ENCODE results near the gene CDHR2. TPM values are rescaled to one million over a fixed set of nuclear protein-coding genes. Genes with fewer than 3 reads are reported as not detected.

The CDHR2 gene
- total RNA-seq, 1 experiment from 2014 or later: 0.63 TPM

DNA sequence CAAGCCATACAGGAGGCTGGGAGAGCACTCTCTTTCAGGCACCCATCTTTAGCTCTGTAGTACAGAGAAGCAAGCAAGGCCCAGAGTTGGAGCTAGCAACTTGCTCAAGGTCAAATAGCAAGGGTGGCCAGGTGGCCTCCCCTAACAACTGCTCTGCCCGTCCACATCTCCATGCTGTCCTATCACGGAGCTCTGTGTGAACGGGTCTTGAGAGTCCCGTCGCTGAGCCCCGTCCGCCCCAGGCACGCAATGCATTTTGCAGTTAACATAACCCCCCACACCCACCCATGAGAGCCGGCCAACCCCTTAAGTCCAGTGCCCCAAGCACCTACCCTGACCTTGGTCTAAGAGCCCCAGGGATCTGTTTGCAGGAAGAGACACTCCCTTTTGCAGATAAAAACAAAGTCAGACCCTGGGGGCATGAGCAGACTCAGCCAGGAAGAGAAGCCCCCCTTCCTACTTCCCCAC is 13.4 kb upstream of the CDHR2 start:
- ATAC-seq (no peak), DNase-seq (ENCODE audit: low spot score) (no peak)
- H3K4me1 Mint-ChIP-seq: peaks cover 52% of the 10 kb centered on the region
- peaks cover 24% of the 10 kb centered on the region for H3K36me3 Mint-ChIP-seq
- CTCF ChIA-PET: interaction anchor here (0.7 to 1.2 kb wide), 4 partner anchors 13 to 806 kb away, joined by 3 to 6 read pairs (median 3); partner anchors contain the start of gene CDHR2
- peak overlapping the region; percentile 98 for H3K27ac Mint-ChIP-seq
- POLR2A ChIA-PET: interaction anchor here (0.6 to 3.4 kb wide), 9 partner anchors 8 to 851 kb away, joined by 3 to 30 read pairs (median 4); partner anchors contain the start of genes CDHR2, FAF2, HIGD2A and NOP16
- H3K27me3 Mint-ChIP-seq (ENCODE audit: low read depth): no peaks in the 10 kb centered on the region
- H3K4me3 Mint-ChIP-seq: peak overlapping the region; percentile 94
- 0 out of 2 replicates have a peak, but pooled peaks have one; percentile 52 for TF ChIP-seq ZNF416 (CRISPR knock-in tag; IDR thresholded peaks at IDR 0.05)
- TF ChIP-seq, protein P1, sequence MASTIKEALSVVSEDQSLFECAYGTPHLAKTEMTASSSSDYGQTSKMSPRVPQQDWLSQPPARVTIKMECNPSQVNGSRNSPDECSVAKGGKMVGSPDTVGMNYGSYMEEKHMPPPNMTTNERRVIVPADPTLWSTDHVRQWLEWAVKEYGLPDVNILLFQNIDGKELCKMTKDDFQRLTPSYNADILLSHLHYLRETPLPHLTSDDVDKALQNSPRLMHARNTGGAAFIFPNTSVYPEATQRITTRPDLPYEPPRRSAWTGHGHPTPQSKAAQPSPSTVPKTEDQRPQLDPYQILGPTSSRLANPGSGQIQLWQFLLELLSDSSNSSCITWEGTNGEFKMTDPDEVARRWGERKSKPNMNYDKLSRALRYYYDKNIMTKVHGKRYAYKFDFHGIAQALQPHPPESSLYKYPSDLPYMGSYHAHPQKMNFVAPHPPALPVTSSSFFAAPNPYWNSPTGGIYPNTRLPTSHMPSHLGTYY (CRISPR knock-in tag; IDR thresholded peaks at IDR 0.05): no peak
- TF ChIP-seq, protein P2, sequence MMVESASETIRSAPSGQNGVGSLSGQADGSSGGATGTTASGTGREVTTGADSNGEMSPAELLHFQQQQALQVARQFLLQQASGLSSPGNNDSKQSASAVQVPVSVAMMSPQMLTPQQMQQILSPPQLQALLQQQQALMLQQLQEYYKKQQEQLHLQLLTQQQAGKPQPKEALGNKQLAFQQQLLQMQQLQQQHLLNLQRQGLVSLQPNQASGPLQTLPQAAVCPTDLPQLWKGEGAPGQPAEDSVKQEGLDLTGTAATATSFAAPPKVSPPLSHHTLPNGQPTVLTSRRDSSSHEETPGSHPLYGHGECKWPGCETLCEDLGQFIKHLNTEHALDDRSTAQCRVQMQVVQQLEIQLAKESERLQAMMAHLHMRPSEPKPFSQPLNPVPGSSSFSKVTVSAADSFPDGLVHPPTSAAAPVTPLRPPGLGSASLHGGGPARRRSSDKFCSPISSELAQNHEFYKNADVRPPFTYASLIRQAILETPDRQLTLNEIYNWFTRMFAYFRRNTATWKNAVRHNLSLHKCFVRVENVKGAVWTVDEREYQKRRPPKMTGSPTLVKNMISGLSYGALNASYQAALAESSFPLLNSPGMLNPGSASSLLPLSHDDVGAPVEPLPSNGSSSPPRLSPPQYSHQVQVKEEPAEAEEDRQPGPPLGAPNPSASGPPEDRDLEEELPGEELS (CRISPR knock-in tag; IDR thresholded peaks at IDR 0.05): no peak
- H3K9me3 Mint-ChIP-seq: no peaks in the 10 kb centered on the region

DNA sequence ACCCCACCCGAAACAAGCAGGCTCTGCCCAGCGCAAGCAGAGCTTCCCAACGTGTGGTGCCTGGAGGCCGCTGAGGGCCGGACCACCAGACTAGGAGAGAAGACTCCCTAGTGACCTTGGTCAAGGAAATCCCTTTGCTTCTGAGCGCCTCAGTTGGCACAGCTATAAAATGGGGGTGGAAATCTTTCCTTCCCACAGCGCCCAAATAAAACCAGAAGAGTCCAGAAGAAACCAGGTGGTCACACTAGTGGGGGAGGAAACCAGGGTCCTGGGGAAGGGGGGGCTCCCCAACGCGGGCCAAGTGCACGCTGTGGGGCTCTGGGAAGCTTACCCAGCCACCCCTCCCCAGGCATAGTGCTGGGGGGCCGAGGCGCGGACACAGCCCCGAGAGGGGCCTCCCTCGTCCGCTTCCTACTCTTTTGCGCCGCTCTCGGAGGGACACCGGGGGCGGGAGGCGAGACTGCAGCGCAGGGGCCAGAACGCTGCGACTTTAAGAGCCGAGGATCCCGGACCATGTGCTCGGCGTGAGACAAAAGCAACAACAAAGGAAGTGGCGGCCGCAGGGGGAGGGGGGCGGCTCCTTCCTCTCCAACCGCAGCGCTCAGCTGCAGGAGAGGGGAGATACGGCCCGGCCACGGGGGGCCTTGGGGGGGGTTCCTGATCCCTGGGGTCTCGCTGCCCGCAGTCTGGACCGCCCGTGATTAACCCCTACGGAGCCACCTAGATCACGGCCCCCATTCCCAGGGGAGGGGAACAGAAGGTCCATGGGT is 12.8 kb upstream of the CDHR2 start:
- Mint-ChIP-seq H3K4me1 (peaks cover 58% of the 10 kb centered on the region), H3K27me3 (ENCODE audit: low read depth) (no peaks in the 10 kb centered on the region), H3K27ac (peak overlapping the region; percentile 98), H3K9me3 (no peaks in the 10 kb centered on the region), H3K36me3 (peaks cover 21% of the 10 kb centered on the region), H3K4me3 (peak overlapping the region; percentile 94)
- DNase-seq (ENCODE audit: low spot score) (peak; percentile 77), ATAC-seq (no peak)
- POLR2A ChIA-PET: interaction anchor here (0.6 to 3.4 kb wide), 9 partner anchors 7 to 852 kb away, joined by 3 to 30 read pairs (median 4); partner anchors contain the start of genes CDHR2, FAF2, HIGD2A and NOP16
- CTCF ChIA-PET: interaction anchor here (0.6 to 2.0 kb wide), 5 partner anchors 13 to 958 kb away, joined by 3 to 26 read pairs (median 3); partner anchors contain the start of genes CDHR2 and FAF2
- TF ChIP-seq ETV6 (CRISPR knock-in tag; IDR thresholded peaks at IDR 0.05): 0 out of 2 replicates have a peak, but pooled peaks have one; percentile 44
- TF ChIP-seq, protein P3, sequence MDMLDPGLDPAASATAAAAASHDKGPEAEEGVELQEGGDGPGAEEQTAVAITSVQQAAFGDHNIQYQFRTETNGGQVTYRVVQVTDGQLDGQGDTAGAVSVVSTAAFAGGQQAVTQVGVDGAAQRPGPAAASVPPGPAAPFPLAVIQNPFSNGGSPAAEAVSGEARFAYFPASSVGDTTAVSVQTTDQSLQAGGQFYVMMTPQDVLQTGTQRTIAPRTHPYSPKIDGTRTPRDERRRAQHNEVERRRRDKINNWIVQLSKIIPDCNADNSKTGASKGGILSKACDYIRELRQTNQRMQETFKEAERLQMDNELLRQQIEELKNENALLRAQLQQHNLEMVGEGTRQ (CRISPR knock-in tag; IDR thresholded peaks at IDR 0.05): no peak
- TF ChIP-seq, protein P4, sequence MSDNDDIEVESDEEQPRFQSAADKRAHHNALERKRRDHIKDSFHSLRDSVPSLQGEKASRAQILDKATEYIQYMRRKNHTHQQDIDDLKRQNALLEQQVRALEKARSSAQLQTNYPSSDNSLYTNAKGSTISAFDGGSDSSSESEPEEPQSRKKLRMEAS (CRISPR knock-in tag; IDR thresholded peaks at IDR 0.05): peak; percentile 85
- TF ChIP-seq, protein P5, sequence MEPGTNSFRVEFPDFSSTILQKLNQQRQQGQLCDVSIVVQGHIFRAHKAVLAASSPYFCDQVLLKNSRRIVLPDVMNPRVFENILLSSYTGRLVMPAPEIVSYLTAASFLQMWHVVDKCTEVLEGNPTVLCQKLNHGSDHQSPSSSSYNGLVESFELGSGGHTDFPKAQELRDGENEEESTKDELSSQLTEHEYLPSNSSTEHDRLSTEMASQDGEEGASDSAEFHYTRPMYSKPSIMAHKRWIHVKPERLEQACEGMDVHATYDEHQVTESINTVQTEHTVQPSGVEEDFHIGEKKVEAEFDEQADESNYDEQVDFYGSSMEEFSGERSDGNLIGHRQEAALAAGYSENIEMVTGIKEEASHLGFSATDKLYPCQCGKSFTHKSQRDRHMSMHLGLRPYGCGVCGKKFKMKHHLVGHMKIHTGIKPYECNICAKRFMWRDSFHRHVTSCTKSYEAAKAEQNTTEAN (CRISPR knock-in tag; IDR thresholded peaks at IDR 0.05): no peak
- TF ChIP-seq MYBL2 (CRISPR knock-in tag; IDR thresholded peaks at IDR 0.05): 0 out of 2 replicates have a peak, but pooled peaks have one; percentile 44
- TF ChIP-seq JAZF1 (CRISPR knock-in tag; IDR thresholded peaks at IDR 0.05): no peak
- peak; percentile 87 for TF ChIP-seq ZNF423 (CRISPR knock-in tag; IDR thresholded peaks at IDR 0.05)
- no peak for TF ChIP-seq ZNF263 (CRISPR knock-in tag; IDR thresholded peaks at IDR 0.05; ENCODE audit: low read depth)
- TF ChIP-seq GTF2I (CRISPR knock-in tag; conservative IDR thresholded peaks at IDR 0.05): 0 out of 2 replicates have a peak, but pooled peaks have one; percentile 15
- no peak for TF ChIP-seq ELF4 (CRISPR knock-in tag; IDR thresholded peaks at IDR 0.05; ENCODE audit: low read depth)
- TF ChIP-seq FOXK1 (CRISPR knock-in tag; IDR thresholded peaks at IDR 0.05): peak; percentile 89
- 0 out of 2 replicates have a peak, but pooled peaks have one; percentile 32 for TF ChIP-seq NFYB (CRISPR knock-in tag; conservative IDR thresholded peaks at IDR 0.05; ENCODE audit: low read depth)
- no peak for TF ChIP-seq SMAD3 (CRISPR knock-in tag; IDR thresholded peaks at IDR 0.05; ENCODE audit: borderline replicate concordance)
- TF ChIP-seq, protein P6, sequence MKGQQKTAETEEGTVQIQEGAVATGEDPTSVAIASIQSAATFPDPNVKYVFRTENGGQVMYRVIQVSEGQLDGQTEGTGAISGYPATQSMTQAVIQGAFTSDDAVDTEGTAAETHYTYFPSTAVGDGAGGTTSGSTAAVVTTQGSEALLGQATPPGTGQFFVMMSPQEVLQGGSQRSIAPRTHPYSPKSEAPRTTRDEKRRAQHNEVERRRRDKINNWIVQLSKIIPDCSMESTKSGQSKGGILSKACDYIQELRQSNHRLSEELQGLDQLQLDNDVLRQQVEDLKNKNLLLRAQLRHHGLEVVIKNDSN (CRISPR knock-in tag; IDR thresholded peaks at IDR 0.05): peak; percentile 9; the same call in 1 of the 2 replicates
- TF ChIP-seq, protein P7, sequence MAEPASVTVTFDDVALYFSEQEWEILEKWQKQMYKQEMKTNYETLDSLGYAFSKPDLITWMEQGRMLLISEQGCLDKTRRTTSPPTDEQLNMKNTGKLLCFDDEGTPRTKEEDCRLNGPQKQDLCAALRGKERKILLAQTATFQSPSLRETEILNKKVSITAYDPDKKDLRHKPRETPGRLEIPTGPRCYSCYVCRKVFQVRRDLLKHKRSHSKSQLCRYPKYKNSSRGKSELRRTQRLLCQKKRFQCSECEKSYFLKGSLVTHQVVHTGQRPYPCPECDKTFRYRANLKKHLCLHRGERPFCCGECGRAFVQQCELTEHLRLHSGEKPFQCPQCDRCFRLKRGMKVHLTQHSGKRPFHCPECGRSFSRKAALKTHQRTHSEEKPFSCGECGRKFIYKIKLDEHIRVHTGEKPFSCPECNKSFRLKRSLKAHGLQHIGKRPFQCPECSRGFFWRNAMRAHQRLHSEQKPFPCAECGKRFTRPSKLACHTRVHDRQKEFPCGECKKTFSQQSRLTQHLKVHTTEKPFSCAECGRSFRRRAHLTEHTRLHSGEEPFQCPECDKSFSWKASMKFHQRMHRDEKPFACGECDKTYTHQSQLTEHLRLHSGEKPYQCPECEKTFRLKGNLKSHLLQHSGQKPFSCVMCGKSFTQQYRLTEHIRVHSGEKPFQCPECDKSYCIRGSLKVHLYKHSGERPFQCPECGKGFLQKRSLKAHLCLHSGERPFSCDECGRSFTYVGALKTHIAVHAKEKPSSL (CRISPR knock-in tag; conservative IDR thresholded peaks at IDR 0.05): no peak
- TF ChIP-seq, protein P8, sequence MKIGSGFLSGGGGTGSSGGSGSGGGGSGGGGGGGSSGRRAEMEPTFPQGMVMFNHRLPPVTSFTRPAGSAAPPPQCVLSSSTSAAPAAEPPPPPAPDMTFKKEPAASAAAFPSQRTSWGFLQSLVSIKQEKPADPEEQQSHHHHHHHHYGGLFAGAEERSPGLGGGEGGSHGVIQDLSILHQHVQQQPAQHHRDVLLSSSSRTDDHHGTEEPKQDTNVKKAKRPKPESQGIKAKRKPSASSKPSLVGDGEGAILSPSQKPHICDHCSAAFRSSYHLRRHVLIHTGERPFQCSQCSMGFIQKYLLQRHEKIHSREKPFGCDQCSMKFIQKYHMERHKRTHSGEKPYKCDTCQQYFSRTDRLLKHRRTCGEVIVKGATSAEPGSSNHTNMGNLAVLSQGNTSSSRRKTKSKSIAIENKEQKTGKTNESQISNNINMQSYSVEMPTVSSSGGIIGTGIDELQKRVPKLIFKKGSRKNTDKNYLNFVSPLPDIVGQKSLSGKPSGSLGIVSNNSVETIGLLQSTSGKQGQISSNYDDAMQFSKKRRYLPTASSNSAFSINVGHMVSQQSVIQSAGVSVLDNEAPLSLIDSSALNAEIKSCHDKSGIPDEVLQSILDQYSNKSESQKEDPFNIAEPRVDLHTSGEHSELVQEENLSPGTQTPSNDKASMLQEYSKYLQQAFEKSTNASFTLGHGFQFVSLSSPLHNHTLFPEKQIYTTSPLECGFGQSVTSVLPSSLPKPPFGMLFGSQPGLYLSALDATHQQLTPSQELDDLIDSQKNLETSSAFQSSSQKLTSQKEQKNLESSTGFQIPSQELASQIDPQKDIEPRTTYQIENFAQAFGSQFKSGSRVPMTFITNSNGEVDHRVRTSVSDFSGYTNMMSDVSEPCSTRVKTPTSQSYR (CRISPR knock-in tag; IDR thresholded peaks at IDR 0.05): peak; percentile 60; the same call in 1 of the 2 replicates
- peak; percentile 58; the same call in 1 of the 2 replicates for TF ChIP-seq CREM (CRISPR knock-in tag; IDR thresholded peaks at IDR 0.05)
- peak; percentile 43; the same call in 1 of the 2 replicates for TF ChIP-seq TEAD1 (CRISPR knock-in tag; IDR thresholded peaks at IDR 0.05)
